Activated gamma-delta T cell treated with Interleukin-2 at 50 U/mL for 16 hours (primary cell): ENCODE data around the gene N4BP2L1.

Source experiments
- DNase-seq: peaks from one replicate; pipeline ENCODE4 v3.0.0-alpha.2; 2020

The N4BP2L1 gene

DNA sequence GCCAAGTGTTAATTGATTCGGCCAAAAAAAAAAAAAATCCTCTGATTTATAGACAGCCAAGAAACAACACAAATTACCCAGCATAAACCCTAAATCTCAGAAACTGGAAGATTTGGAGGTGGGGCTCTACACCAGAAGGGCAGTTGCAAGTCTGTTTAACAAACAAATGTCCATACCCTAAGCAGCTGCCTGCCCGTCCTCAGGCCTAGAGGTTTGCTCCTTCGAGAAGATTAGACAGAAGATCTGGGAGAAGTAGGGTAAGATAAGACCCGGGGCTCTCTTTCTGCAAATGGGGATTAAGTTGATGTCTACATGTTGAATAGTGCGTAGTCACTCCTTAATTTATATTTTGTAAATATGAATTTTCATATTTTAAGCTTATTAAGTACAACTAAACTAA lies 3.4 kb upstream of the N4BP2L1 start:
- no peak for DNase-seq

DNA sequence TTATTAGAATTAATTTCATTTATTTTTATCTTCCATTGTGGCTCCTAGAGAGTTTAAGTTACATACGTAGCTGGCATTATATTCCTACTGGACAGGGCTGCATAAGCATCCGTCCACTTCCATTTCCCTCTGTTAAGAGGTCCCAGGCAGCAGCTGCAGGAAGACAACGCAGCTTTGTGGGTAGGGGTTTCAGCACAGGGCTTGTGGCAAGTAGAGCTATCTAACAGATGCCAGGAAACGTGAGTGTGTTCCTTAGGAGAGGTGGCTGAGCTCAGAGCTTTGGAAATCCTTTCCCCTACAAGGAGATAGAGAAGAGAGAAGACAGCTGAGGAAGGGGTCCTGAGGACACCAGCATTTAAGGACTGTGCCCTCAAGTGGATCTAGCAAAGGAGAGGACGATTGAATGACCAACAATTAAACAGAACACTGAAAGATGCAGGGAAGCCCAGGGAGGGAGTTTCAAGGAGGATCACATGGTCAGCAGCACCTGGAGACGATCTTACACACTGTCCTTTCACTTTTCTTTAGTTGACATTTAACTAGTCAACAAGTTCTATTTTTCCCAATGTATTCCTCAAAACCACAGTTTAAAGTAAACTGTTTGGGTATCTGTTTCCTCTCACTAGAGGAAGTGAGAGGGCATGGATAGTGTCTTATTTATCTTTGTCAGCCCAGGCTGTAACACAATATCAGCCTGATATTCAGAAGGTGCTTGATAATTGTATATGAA lies 2.3 kb upstream of the N4BP2L1 start:
- no peak for DNase-seq

DNA sequence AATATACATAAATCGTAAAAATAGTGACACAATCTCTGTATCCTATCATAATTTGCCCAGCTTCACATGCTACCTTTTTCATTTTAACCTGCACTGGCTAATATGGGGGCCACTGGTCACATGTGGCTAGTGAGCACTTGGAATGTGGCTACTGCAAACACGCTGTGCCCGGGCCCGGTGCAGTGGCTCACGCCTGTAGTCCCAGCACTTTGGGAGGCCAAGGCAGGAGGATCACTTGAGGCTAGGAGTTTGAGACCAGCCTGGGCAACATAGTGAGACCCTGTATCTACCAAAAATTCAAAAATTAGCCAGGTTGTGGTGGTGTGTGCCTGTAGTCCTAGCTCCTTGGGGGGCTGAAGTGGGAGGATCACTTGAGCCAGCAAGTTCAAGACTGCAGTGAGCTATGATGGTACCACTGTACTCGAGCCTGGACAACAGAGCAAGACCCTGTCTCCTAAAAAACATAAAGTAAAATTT lies 1.5 kb upstream of the N4BP2L1 start:
- DNase-seq, result no peak

DNA sequence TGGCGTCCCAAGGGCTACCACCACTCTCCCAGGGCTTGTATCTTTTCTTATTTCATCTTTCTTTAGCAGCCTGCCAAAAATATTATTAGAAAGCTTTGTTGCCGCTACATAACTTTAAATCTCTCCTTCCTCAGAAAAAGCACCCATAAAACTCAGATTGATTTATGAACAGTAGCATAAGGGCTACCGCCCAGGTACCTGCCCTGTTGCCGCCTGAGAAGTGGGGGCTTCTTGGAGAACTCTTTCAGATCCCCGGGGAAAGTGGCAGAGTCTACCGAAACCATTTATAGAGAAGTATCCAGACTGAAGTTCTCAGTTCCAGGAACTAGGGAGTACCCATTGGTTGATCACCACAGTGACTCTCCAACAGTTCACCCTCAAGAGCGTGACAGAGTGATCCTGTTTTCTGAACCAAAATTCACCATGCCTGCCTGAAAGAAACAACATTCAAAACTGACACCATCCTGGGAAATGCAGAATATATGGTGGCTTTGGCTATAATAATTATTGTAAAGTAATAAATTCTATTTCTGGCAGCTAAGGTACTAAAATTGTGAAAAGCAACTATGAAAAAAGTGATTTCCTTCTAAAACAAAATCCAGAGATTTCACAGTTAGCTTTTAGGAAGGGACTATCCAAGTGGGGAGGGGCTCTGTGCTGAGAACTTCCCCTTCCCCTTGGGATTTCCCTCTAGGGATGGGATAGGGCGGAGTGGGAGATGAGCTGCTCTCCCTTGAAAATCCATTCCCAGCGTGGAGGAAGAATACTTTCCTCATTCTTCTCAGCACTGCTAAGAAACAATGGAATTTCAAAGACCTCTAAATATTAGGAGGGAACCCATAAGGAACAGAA lies 877 bp upstream of the N4BP2L1 start:
- DNase-seq, result no peak

DNA sequence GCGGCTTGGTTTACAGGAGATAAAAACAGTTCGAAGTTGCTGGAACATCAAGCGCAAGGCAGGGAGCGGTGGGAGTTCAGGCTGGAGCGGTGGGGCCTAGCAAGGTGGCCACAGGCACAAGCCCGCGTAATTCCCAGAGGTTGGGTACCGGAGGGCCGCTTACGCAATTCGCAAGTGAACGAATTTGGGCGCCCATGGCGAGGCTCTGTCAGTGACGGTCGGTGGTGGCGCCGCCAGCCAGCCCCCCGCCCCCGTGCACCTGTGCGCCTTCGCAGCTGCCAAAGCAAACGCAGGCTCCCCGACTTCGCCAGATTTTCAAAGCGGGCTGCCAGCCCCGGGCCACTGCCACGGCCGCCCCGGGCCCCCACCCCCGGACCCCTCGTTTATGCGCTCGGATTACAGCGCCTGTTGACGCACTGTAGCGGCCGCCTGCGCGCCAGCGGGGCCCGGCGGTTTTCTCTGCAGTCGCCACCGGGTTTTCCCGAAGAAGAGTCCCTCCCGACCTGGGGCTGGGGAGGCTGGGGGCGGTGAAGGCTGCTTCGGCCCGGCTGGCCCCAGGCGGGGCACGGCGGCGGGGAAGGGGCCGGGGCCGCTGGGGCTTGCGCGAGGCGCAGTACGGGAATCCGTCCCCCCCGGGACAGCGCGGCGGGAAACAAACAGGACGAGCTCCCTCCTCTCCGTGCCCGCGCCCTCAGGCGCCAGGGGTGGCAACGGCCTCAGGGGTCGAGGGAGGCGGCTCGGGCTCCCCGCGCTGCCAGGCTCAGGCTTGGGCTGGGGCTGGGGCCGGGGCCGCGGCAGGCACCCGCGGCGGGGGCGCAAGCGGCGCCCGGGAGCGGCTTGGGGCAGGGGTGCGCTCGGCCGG lies 709 bp downstream of the N4BP2L1 start:
- DNase-seq, result peak; percentile 51

DNA sequence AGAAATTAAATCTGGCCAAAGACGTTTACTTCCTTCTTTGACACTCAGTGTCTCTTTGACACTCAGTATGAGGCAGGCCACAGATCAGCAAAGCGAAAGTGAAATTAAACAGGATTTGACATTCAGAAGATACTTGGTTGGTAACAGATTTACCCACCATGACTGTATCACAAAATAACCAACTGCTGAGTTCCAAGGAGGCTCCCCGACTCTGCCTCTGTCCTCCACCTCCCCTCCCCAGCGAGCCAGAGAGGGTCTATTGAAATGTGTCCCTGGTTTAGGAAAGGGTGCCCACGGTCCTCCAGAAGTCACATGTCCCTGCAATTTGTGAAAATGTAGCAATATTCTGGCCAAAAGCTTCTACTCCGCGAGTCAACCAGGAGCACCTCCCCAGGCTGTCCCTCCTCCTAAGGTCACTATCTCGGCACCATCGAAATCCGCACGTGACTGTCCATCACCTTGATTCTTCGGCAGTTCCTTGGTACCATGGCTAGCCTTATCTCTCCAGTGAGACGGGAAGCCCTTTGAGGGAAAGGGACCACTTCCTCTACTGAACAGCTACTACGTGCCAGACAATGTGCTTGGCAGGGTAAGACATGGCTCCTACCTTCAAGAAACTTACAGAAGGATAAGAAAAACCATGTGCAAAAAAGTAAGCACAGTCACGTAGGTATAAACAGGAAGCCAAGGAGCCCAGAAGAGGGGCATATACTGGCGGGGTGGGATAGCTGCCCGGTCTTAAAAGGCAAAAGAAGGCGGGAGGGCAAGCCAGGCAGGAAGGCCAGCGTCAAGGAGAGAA lies 1.5 kb downstream of the N4BP2L1 start:
- DNase-seq, result peak; percentile 18

DNA sequence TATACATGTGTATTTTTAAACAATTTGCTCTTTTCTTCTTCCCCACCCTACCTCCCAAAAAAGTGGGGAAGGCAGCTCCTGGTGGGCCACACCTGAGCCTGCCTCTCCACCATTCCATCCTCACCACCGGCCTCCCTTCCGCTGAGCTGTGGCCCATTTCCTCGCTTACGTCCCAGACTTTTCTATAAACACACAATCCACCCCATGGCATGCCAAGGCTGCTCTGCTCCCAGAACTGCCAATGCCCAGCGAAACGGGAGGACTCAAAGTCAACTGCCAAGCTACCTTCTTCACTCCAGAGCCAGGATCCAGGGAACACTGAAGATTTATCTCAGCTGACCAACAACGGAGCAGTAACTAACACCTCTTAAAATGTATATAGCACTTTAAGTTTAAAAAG lies 2.8 kb downstream of the N4BP2L1 start:
- no peak for DNase-seq

DNA sequence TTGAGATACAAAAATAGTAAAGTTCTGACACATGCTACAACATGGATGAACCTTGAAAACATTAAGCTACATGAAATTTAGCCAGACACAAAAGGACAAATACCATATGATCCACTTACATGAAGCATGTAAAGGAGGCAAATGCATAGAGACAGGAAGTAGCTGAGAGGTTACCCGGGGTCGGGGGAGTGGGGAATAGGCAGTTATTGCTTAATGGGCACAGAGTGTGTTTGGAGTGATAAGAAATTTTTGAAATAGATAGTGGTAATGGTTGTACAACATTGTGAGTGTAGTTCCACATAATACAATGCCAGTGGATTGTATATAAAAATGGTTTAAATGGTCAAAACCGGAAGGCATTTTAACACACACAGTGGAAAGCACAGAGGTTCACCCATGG lies 4.3 kb downstream of the N4BP2L1 start:
- no peak for DNase-seq

DNA sequence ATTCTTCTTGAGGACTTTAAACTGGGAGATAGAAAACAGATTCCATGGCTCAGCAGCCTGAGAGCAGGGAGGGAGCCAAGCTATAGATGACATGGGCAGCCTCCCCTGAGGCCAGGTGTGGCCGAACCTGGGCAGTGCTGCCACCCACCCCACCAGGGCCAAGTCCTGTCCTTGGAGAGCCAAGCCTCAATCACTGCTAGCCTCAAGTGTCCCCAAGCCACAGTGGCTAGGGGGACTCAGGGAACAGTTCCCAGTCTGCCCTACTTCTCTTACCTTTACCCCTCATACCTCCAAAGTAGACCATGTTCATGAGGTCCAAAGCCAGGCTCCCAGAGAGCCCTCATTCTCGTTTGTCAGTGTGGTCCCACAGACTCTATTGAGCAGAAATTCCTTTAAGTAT lies 8.1 kb downstream of the N4BP2L1 start:
- DNase-seq, result no peak

DNA sequence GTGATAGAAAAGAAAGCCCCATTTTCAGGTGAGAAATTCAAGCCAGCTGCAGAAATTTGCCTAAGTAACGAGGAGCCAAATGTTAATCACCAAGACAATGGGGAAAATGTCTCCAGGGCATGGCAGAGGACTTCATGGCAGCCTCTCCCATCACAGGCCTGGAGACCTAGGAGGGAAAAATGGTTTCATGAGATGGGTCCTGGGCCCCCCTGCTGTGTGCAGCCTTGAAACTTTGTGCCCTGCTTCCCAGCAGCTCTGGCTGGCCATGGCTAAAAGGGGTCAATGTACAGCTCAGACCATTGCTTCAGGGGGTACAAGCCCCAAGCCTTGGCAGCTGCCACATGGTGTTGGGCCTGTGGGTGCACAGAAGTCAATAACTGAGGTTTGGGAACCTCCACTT lies 9.9 kb downstream of the N4BP2L1 start:
- DNase-seq, result no peak

DNA sequence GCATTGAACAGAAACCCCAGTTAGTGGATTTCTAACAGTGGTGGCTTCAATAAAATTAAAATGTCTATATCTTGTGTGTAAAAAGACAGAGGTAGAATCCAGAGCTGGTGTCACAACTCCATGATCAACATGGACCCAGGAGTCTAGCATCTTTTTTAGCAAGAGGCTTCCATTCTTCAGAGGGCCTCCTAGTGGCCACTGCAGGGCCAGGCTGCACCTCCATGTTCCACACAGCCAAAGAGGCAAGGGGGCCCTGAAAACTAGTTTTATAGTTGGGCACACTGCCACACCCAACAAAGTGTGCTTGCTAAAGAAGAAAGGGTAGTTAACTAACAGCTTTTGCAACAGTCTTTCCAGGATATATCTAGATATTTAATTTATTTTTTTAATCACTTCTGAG lies 12.9 kb downstream of the N4BP2L1 start:
- DNase-seq, result no peak

DNA sequence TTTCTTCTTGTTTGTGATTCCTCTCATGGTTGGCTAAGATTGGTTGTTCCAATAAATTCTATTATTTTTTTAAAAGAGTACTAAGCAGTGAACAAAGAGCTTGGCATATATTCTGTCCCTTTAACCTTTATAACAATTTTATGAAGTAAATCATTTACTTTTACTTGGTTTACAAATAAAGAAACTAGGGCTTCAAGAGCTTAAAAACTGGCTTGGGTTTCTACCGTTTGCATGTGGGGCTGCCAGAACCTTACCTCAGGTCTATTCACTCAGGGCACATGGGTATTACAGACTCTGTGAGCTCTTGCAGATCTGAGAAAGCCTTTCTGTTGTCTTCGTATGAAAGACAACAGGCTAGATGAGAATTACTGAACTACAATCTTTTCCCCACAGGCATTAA lies 13.3 kb downstream of the N4BP2L1 start:
- DNase-seq, result no peak

DNA sequence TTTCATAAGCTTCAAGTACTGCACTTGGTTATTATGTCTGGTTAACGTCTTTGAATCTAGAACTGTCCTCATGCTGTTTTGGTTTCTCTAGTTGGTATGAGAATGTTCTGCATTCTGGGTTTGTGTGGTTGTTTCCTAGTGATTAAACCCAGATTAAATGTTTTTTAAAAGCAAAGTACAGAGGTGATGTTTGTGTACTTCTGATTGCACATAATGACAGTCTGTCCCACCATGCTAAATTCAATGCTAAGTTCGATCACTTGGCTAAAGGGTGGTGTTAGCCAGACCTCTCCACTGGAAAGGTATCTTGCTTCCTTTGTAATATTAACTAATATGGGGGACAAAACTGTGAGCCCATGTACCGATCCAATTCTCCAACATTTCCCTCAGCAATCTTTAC lies 14.6 kb downstream of the N4BP2L1 start:
- no peak for DNase-seq

DNA sequence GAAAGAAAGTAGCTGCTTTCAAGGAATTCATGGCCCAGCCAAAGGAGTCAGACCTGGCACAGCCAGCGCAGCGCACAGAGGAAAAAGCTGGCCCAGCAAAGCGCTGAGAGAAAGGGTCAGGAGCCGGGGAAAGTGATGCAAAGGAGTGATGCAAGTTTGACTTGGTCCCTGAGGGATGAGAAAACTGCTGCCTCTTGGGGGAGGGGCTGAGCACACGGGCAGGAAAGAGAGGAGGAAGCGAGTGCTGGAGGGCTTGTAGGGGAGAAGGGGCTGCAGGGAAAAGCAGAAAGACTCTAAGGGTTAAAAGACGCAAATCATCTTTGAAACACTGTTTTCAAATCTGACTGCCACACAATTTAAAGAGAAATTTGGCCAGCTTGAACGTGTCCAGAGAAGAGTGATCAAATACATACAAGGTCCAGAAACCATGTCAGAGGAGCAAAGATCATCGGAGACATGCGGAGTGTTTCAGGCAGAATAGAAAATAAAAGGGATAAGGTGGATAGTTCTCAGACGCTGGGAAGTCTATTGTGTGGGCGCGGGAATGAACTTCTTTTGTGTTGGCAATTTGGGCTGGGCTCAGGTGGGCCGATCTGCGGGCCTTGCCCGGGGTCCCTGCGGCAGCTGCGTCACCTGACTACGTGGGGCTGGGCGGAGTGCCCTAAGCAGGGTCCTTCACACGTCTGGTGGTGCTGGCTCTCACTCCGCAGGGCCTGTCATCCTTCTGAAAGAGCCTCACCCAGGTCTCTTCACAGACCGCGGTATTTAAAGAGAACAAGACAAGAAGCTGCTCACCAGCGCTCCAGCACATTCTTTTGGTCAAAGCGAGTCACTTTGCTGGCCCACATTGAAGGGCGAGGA lies 18.1 kb downstream of the N4BP2L1 start:
- DNase-seq, result no peak

DNA sequence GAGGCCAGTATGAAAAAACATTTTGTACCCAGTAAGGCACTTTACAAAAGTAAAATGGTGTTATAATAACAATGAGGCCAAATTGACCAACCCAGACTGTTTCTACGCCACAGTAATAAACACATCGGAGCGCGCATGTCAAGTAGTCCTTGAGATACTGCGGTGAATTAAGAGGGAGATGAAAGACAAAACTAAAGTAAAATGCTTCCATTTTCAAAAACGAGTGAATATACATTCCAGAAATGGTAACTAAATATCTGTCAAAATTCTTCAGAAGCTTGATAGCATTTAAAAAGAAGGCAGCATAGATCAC lies 19.0 kb downstream of the N4BP2L1 start:
- DNase-seq, result no peak

DNA sequence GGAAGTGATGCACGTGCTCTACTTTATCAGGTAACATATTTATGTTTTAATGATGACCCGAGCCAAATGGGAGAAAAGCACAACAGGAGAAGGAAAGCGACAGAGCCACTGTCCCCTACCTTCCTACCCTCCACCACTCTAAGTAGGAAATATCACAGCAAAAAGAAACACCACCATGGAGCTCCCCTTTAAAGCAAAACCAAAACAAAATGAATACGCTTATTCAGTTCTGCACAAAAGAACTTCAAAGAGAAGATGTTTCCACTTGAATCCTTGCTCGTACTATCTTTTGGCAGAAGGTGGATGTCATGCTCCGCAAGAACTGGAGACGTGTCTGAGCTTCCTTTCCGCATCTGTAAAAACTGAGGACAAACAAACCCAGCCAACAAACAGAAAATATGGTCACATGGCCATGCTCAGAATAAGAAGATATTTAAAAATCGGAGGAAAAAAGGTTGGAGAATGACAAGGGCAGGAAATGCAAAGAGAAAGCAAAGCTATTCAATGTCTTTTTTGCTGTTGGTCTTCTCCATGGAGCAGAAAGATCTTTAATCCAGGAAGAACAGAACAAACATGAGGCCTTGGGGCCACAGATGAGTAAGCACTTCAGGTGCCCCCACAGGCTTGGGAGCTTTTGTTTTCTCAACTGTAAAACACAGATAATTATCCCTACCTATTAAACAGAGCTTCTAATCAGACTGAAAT lies 19.5 kb downstream of the N4BP2L1 start:
- DNase-seq, result no peak

DNA sequence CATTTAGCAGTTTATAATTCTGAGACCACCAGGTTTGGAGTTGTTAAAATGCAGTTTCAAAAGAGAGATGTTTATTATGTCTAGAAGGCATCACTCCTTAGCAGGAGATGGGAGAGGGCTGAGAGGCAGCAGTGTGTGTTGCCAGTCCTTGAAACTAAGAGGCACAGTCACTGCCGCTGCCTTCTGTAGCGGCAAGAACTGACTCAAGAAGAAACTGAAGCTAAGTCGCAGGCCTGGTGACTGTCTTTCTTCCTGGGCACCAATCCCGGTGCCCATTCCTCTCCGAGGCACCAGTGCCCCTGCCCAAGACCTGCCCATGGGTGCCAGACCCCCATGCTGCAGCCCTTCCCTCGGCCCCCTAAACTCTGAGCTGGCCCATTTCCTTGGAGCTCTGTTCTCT lies 20.1 kb downstream of the N4BP2L1 start:
- DNase-seq, result no peak

DNA sequence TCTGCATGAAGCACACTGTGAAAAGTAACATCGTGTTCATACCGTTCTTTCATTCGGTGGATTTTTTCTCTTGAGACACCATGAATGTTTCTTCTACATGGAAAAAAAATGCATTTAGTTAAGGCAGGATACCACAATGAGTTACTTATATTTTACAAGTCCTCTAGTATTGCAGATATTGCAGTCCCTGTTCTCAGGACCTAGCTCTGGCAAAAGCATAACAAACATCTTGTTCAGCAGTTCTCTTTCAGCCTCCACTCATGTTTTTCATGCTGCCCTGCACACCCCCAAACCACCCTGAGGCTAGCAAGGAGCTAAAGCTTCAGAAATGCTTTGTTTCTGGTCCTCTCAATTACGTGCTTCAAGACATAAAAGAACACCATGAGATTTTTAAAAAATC lies 24.8 kb downstream of the N4BP2L1 start:
- DNase-seq, result no peak

DNA sequence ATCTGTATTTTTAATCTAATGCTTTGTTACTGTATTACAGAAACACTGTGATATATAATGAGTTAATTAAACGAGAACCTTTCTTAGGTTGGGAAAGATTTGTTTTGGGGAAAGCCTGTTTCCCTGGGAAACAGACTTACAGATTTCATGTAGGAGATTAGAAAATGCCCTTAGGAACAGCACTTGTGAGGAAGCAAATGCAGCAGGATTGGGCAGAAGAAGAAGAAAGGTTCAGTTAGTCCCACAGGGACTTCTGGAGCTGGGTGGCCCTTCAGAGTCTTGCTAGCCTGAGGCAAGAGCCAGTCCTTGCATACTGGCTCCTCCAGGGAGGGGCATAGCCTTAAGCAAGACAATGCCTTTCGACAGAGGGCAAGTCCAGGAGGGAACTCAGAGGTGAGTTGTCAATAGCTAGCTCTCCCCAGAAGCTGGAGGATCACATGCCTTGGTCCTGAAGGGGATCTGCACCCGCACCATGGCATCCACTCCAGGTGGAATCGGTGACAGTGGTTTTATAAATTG lies 36.8 kb downstream of the N4BP2L1 start:
- DNase-seq, result no peak

DNA sequence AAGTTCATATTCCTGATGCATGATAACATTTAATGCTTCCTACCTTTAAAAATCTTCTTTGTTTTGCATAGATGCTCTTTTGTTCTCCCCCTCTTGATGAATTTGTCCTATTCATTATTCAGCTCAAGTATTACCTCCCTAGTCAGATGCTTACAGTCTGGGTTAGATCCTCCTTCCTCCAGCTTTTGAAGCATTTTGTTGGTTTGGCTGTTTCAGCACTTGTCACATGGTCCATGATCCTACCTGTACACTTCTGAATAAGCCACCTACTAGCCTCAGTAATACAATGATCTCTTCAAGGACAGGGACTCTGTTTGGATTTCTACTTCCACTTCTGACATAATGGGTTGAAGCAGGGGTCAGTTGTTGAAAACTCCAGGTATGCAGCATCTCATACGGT lies 37.4 kb downstream of the N4BP2L1 start:
- no peak for DNase-seq

DNA sequence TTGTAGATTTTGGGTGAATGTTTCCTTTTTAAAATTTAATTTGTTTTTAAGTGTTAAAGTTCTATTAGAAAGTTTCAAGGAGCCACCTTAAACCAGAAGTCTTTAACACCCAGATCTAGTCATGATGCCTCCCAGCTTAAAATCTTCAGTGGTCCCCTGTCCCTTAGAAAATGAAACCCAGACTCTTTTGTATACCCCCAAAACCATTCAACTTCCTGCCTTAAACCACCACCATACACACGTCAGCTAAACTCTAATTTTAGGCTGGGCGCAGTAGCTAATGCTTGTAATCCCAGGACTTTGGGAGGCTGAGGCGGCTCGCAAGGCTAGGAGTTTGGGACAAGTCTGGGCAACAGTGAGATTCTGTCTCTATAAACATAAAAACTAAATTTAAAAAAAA lies 37.9 kb downstream of the N4BP2L1 start:
- DNase-seq, result no peak
